Skeletal muscle cell (primary cell): ENCODE measurements around the gene NRXN3.
"Not testable (repeated sequence)": the region's sequence is repeated elsewhere in the genome, so short reads cannot be mapped to it uniquely, and the experiment has no call there.

Source experiments
- DNase-seq: peaks from one replicate; pipeline ENCODE4 v3.0.0-alpha.2; 2010; ENCODE audit warnings: low read depth
- H3K4me3 ChIP-seq: 2 replicates; pipeline ENCODE4 v1.5.1; 2011; ENCODE audit warnings: low read depth, mild to moderate bottlenecking, control low read depth, low read length, moderate library complexity

NRXN3 gene

GRCh38 chr14:78443834-78444233 lies 273.7 kb downstream of the NRXN3 start:
- DNase-seq: no peak

GRCh38 chr14:78445275-78445674 lies 275.1 kb downstream of the NRXN3 start:
- no peak for DNase-seq
- no peak overlapping the region for H3K4me3 ChIP-seq

More at GRCh38 chr14:78443834-78444233, 273.7 kb downstream of the NRXN3 start:
- H3K4me3 ChIP-seq: no peak overlapping the region

- DNase-seq: no peak
- H3K4me3 ChIP-seq: no peak overlapping the region
Observed at GRCh38 chr14:78446807-78447206, 276.6 kb downstream of the NRXN3 start.

GRCh38 chr14:78448164-78449094 lies 278.3 kb downstream of the NRXN3 start:
- no peak for DNase-seq

GRCh38 chr14:78450669-78451318 lies 280.6 kb downstream of the NRXN3 start:
- no peak for DNase-seq
- H3K4me3 ChIP-seq: no peak overlapping the region

More at GRCh38 chr14:78448164-78449094, 278.3 kb downstream of the NRXN3 start:
- H3K4me3 ChIP-seq: no peak overlapping the region

GRCh38 chr14:78451319-78451695 lies 281.1 kb downstream of the NRXN3 start:
- no peak for DNase-seq
- H3K4me3 ChIP-seq: no peak overlapping the region

- no peak for DNase-seq
- H3K4me3 ChIP-seq: no peak overlapping the region
Observed at GRCh38 chr14:78455896-78456435, 285.8 kb downstream of the NRXN3 start.

GRCh38 chr14:78469947-78470346 lies 299.8 kb downstream of the NRXN3 start:
- DNase-seq: no peak
- H3K4me3 ChIP-seq: no peak overlapping the region

GRCh38 chr14:78479127-78479780 lies 309.1 kb downstream of the NRXN3 start:
- no peak overlapping the region for H3K4me3 ChIP-seq
- DNase-seq: no peak

- H3K4me3 ChIP-seq: no peak overlapping the region
- no peak for DNase-seq
Observed at GRCh38 chr14:78484028-78484427, 313.9 kb downstream of the NRXN3 start.

- no peak for DNase-seq
- no peak overlapping the region for H3K4me3 ChIP-seq
Observed at GRCh38 chr14:78486081-78486480, 315.9 kb downstream of the NRXN3 start.

GRCh38 chr14:78486621-78487020 lies 316.4 kb downstream of the NRXN3 start:
- no peak overlapping the region for H3K4me3 ChIP-seq
- no peak for DNase-seq

GRCh38 chr14:78487573-78487972 lies 317.4 kb downstream of the NRXN3 start:
- not testable (repeated sequence) for DNase-seq

GRCh38 chr14:78488938-78489337 lies 318.8 kb downstream of the NRXN3 start:
- no peak for DNase-seq
- H3K4me3 ChIP-seq: no peak overlapping the region

More at GRCh38 chr14:78487573-78487972, 317.4 kb downstream of the NRXN3 start:
- H3K4me3 ChIP-seq: not testable (repeated sequence)

GRCh38 chr14:78491048-78491447 lies 320.9 kb downstream of the NRXN3 start:
- no peak for DNase-seq
- H3K4me3 ChIP-seq: no peak overlapping the region

- DNase-seq: no peak
Observed at GRCh38 chr14:78498062-78498595, 328.0 kb downstream of the NRXN3 start.

GRCh38 chr14:78501909-78502308 lies 331.7 kb downstream of the NRXN3 start:
- no peak for DNase-seq

More at GRCh38 chr14:78498062-78498595, 328.0 kb downstream of the NRXN3 start:
- no peak overlapping the region for H3K4me3 ChIP-seq

GRCh38 chr14:78508023-78508422 lies 337.9 kb downstream of the NRXN3 start:
- no peak for DNase-seq

More at GRCh38 chr14:78501909-78502308, 331.7 kb downstream of the NRXN3 start:
- no peak overlapping the region for H3K4me3 ChIP-seq

GRCh38 chr14:78509516-78509915 lies 339.3 kb downstream of the NRXN3 start:
- no peak for DNase-seq
- H3K4me3 ChIP-seq: no peak overlapping the region

More at GRCh38 chr14:78508023-78508422, 337.9 kb downstream of the NRXN3 start:
- H3K4me3 ChIP-seq: no peak overlapping the region
